H9 (cell line): ENCODE results near the gene OST4. TPM values are rescaled to one million over a fixed set of nuclear protein-coding genes. Genes with fewer than 3 reads are reported as not detected.

Experiments used
- DNase-seq: peaks from one replicate; pipeline ENCODE4 v3.0.0-alpha.2; 2017
- H2AFZ ChIP-seq: one replicate; pipeline ENCODE4 v1.6.1; 2013; ENCODE audit warnings: mild to moderate bottlenecking, low read length, control low read depth, moderate library complexity
- H2AK5ac ChIP-seq: 2 replicates; pipeline ENCODE4 v1.6.1; 2013; ENCODE audit warnings: low read length, control low read depth, mixed read lengths; ENCODE audit not compliant: insufficient read length
- H2BK120ac ChIP-seq: one replicate; pipeline ENCODE4 v1.6.1; 2013; ENCODE audit warnings: low read depth, mild to moderate bottlenecking, low read length, control low read depth, inconsistent platforms; ENCODE audit not compliant: poor library complexity, severe bottlenecking
- H2BK12ac ChIP-seq: 2 replicates; pipeline ENCODE4 v1.6.1; 2013; ENCODE audit warnings: low read length, control low read depth, mixed read lengths, low read depth; ENCODE audit not compliant: insufficient read length
- H2BK15ac ChIP-seq: 2 replicates; pipeline ENCODE4 v1.6.1; 2013; ENCODE audit warnings: low read depth, low read length, control low read depth
- H2BK20ac ChIP-seq: one replicate; pipeline ENCODE4 v1.6.1; 2013; ENCODE audit warnings: low read depth, mild to moderate bottlenecking, low read length, control low read depth, inconsistent platforms; ENCODE audit not compliant: poor library complexity, severe bottlenecking
- H2BK5ac ChIP-seq: 2 replicates; pipeline ENCODE4 v1.6.1; 2013; ENCODE audit warnings: low read length, control low read depth, mixed read lengths; ENCODE audit not compliant: insufficient read length
- H3K14ac ChIP-seq: 2 replicates; pipeline ENCODE4 v1.6.1; 2013; ENCODE audit warnings: low read length, control low read depth; ENCODE audit not compliant: insufficient read depth
- H3K18ac ChIP-seq: 2 replicates; pipeline ENCODE4 v1.6.1; 2013; ENCODE audit warnings: low read depth, mild to moderate bottlenecking, mixed read lengths, low read length, control low read depth; ENCODE audit not compliant: insufficient read length
- H3K23ac ChIP-seq: 2 replicates; pipeline ENCODE4 v1.6.1; 2013; ENCODE audit warnings: low read length, control low read depth, mixed read lengths, low read depth; ENCODE audit not compliant: insufficient read length
- H3K23me2 ChIP-seq: 2 replicates; pipeline ENCODE4 v1.6.1; 2013; ENCODE audit warnings: low read depth, mild to moderate bottlenecking, mixed read lengths, low read length, control low read depth; ENCODE audit not compliant: insufficient read length, poor library complexity, severe bottlenecking
- H3K27ac ChIP-seq: 2 replicates; pipeline ENCODE4 v1.5.1; 2013; ENCODE audit warnings: low read length, control low read depth, mixed read lengths, low read depth; ENCODE audit not compliant: insufficient read length
- H3K27me3 ChIP-seq: 2 replicates; pipeline ENCODE4 v1.6.1; 2013; ENCODE audit warnings: low read length, control low read depth, inconsistent platforms; ENCODE audit not compliant: insufficient read depth
- H3K4ac ChIP-seq: 2 replicates; pipeline ENCODE4 v1.6.1; 2013; ENCODE audit warnings: low read depth, mild to moderate bottlenecking, control low read depth, inconsistent platforms, low read length, moderate library complexity
- H3K4me1 ChIP-seq: 2 replicates; pipeline ENCODE4 v1.6.1; 2013; ENCODE audit warnings: low read length, control low read depth, inconsistent platforms; ENCODE audit not compliant: insufficient read depth
- H3K4me2 ChIP-seq: 2 replicates; pipeline ENCODE4 v1.6.1; 2013; ENCODE audit warnings: low read length, control low read depth, mixed read lengths; ENCODE audit not compliant: insufficient read length, insufficient read depth
- H3K56ac ChIP-seq: 2 replicates; pipeline ENCODE4 v1.6.1; 2013; ENCODE audit warnings: low read depth, mild to moderate bottlenecking, mixed read lengths, low read length, control low read depth; ENCODE audit not compliant: insufficient read length
- H3K79me1 ChIP-seq: 2 replicates; pipeline ENCODE4 v1.6.1; 2013; ENCODE audit warnings: low read depth, mild to moderate bottlenecking, moderate library complexity, low read length, control low read depth, inconsistent platforms; ENCODE audit not compliant: insufficient read depth, poor library complexity, severe bottlenecking
- H3K79me2 ChIP-seq: 2 replicates; pipeline ENCODE4 v1.6.1; 2013; ENCODE audit warnings: low read length, control low read depth, inconsistent platforms; ENCODE audit not compliant: insufficient read depth
- H3K9ac ChIP-seq: 2 replicates; pipeline ENCODE4 v1.6.1; 2013; ENCODE audit warnings: low read length, control low read depth, mixed read lengths; ENCODE audit not compliant: insufficient read length; ENCODE audit errors: extremely low read depth
- H3K9me3 ChIP-seq: one replicate; pipeline ENCODE4 v1.6.1; 2013; ENCODE audit warnings: low read depth, low read length, inconsistent platforms; ENCODE audit not compliant: control insufficient read depth
- H3T11ph ChIP-seq: one replicate; pipeline ENCODE4 v1.6.1; 2013; ENCODE audit warnings: mild to moderate bottlenecking, low read length, control low read depth, inconsistent platforms
- H4K20me1 ChIP-seq: one replicate; pipeline ENCODE4 v1.6.1; 2013; ENCODE audit not compliant: control insufficient read depth, insufficient read length, insufficient read depth
- H4K5ac ChIP-seq: 2 replicates; pipeline ENCODE4 v1.6.1; 2013; ENCODE audit warnings: low read depth, mild to moderate bottlenecking, mixed read lengths, low read length, control low read depth; ENCODE audit not compliant: insufficient read length
- H4K8ac ChIP-seq: replicated peaks from 2 replicates; pipeline ENCODE4 v1.6.1; 2013; ENCODE audit warnings: low read length, control low read depth, mixed read lengths, low read depth; ENCODE audit not compliant: insufficient read length
- H4K91ac ChIP-seq: 2 replicates; pipeline ENCODE4 v1.6.1; 2013; ENCODE audit warnings: low read depth, mild to moderate bottlenecking, moderate library complexity, mixed read lengths, low read length, control low read depth; ENCODE audit not compliant: insufficient read length
- H3K27ac Mint-ChIP-seq, 3 experiments: 2 replicates in 2 of 3; 3 replicates in 1 of 3; pipeline ENCODE4 v1.8.0; 2020 to 2021; ENCODE audit warnings: mixed read lengths in 3 of 3, mild to moderate bottlenecking in 1 of 3, moderate library complexity in 1 of 3
- H3K27me3 Mint-ChIP-seq: 2 replicates; pipeline ENCODE4 v1.8.0; 2021; ENCODE audit warnings: low read depth, mild to moderate bottlenecking, moderate library complexity, mixed read lengths
- H3K36me3 Mint-ChIP-seq, 3 experiments: 2 replicates in 2 of 3; 3 replicates in 1 of 3; pipeline ENCODE4 v1.8.0; 2020 to 2021; ENCODE audit warnings: low read depth in 3 of 3, mixed read lengths in 3 of 3; ENCODE audit not compliant: insufficient read depth in 1 of 3
- H3K4me1 Mint-ChIP-seq, 2 experiments: 2 replicates each; pipeline ENCODE4 v1.8.0; 2020; ENCODE audit warnings: mixed read lengths in 2 of 2
- H3K4me3 Mint-ChIP-seq, 2 experiments: 2 replicates in 1 of 2; 3 replicates in 1 of 2; pipeline ENCODE4 v1.8.0; 2020 to 2021; ENCODE audit warnings: mild to moderate bottlenecking in 2 of 2, mixed read lengths in 2 of 2, moderate library complexity in 1 of 2
- H3K9me3 Mint-ChIP-seq, 2 experiments: 2 replicates in 1 of 2; 3 replicates in 1 of 2; pipeline ENCODE4 v1.8.0; 2020; ENCODE audit warnings: mild to moderate bottlenecking in 2 of 2, mixed read lengths in 2 of 2, moderate library complexity in 1 of 2
- WGBS: extraction: QIAGEN DNeasy Blood & Tissue Kit; methylation state at CpG from one replicate; pipeline ENCODE4 v1.1.7; 2013; ENCODE audit warnings: missing lambda C conversion rate, low lambda C conversion rate, mixed read lengths; ENCODE audit not compliant: insufficient read length; ENCODE audit errors: extremely low coverage; 5-methylcytosine and 5-hydroxymethylcytosine counted together
- total RNA-seq: library from RNA; stranded (reverse); gene quantifications from 2 replicates; pipeline ENCODE4 v1.2.1, GENCODE V29; 2021
- TF ChIP-seq, protein P1 (sequence below): fragments of 200-600 bp; sonication (generic); conservative IDR thresholded peaks from 3 replicates; pipeline ENCODE4 v1.8.0; 2021; ENCODE audit warnings: antibody characterized with exemption, mild to moderate bottlenecking

Gene OST4
- total RNA-seq, 1 experiment from 2014 or later = 215 TPM

DNA sequence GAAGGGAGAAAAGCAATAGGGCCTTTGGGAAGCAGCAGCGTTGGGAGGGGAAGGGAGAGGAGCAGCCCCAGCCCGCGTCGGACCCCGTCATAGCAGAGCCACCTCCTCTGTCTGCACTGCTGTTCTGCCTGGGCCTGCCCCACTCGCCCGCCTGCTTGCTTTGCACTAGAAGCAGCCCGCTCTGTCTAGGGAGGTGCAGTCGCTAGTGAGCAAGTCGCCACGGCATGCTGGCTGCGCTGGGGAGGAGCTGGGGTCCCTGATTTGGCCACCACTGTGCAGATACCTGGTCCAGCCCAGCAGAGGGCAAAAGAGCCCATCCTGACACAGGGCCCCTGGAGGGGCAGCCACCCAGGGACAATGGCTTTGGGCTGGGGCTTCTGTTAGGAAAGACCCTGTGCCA lies 46.6 kb downstream of the OST4 start:
- no peak overlapping the region for H2AFZ ChIP-seq
- peaks cover 5 to 16% of the 10 kb centered on the region in 2 experiments for H3K4me1 Mint-ChIP-seq
- no peak overlapping the region for H3K4ac ChIP-seq
- TF ChIP-seq, protein P1, sequence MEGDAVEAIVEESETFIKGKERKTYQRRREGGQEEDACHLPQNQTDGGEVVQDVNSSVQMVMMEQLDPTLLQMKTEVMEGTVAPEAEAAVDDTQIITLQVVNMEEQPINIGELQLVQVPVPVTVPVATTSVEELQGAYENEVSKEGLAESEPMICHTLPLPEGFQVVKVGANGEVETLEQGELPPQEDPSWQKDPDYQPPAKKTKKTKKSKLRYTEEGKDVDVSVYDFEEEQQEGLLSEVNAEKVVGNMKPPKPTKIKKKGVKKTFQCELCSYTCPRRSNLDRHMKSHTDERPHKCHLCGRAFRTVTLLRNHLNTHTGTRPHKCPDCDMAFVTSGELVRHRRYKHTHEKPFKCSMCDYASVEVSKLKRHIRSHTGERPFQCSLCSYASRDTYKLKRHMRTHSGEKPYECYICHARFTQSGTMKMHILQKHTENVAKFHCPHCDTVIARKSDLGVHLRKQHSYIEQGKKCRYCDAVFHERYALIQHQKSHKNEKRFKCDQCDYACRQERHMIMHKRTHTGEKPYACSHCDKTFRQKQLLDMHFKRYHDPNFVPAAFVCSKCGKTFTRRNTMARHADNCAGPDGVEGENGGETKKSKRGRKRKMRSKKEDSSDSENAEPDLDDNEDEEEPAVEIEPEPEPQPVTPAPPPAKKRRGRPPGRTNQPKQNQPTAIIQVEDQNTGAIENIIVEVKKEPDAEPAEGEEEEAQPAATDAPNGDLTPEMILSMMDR = peak; percentile 41; the same call in 2 of the 3 replicates
- no peaks in the 10 kb centered on the region; the same call in 1 of the 2 replicates for H3K27me3 Mint-ChIP-seq
- H3T11ph ChIP-seq = no peak overlapping the region
- peak; percentile 58 for DNase-seq
- H4K20me1 ChIP-seq = no peaks in the 10 kb centered on the region
- H3K9me3 Mint-ChIP-seq = no peaks in the 10 kb centered on the region; a peak in 1 of 5 replicates
- H3K14ac ChIP-seq = no peak overlapping the region
- H3K79me1 ChIP-seq = no peaks in the 10 kb centered on the region
- H3K23ac ChIP-seq = no peak overlapping the region
- H3K36me3 Mint-ChIP-seq = peaks cover 2 to 19% (median 9%) of the 10 kb centered on the region in 3 experiments
- no peak overlapping the region for H3K18ac ChIP-seq
- no peaks in the 10 kb centered on the region for H3K79me2 ChIP-seq
- no peak overlapping the region for H3K27ac ChIP-seq
- no peak overlapping the region for H2BK15ac ChIP-seq
- H3K27ac Mint-ChIP-seq = peak overlapping the region in 1 of 3 experiments; percentile 60; a peak in 2 of 7 replicates
- no peaks in the 10 kb centered on the region for H3K9me3 ChIP-seq
- no peaks in the 10 kb centered on the region for H3K23me2 ChIP-seq
- H2BK20ac ChIP-seq = no peak overlapping the region
- H4K91ac ChIP-seq = no peak overlapping the region
- H3K56ac ChIP-seq = no peak overlapping the region
- no peaks in the 10 kb centered on the region for H3K4me1 ChIP-seq
- H2BK12ac ChIP-seq = no peak overlapping the region
- no peak overlapping the region for H2BK5ac ChIP-seq
- H2BK120ac ChIP-seq = no peak overlapping the region
- H3K4me2 ChIP-seq = no peak overlapping the region
- no peak overlapping the region for H3K9ac ChIP-seq
- no peak overlapping the region for H4K8ac ChIP-seq
- no CpG with 5 or more reads among the region's 12 CpGs for WGBS
- no peak overlapping the region for H2AK5ac ChIP-seq
- no peaks in the 10 kb centered on the region; the same call in 1 of the 2 replicates for H3K27me3 ChIP-seq
- H3K4me3 Mint-ChIP-seq = no peak overlapping the region
- H4K5ac ChIP-seq = no peak overlapping the region
